Measurements from ENCODE around the gene PDE6B. TPM values are rescaled to one million over a fixed set of nuclear protein-coding genes. Genes with fewer than 3 reads are reported as not detected.
"Not testable (repeated sequence)": the region's sequence is repeated elsewhere in the genome, so short reads cannot be mapped to it uniquely, and the experiment has no call there.

PDE6B gene
- total RNA-seq, 1 donor from 2014 or later: 1.7 TPM

- DNase-seq (ENCODE audit: missing footprints) (peak; percentile 83), ATAC-seq (peak; percentile 52)
- intact Hi-C loops (cut with DNase I): no loop called here
Measured at GRCh38 chr4:663438-664428, 38.4 kb downstream of the PDE6B start.

- intact Hi-C loops (cut with DNase I): no loop called here
- DNase-seq (ENCODE audit: missing footprints) (peak; percentile 37), ATAC-seq (no peak)
Measured at GRCh38 chr4:664713-665231, 39.4 kb downstream of the PDE6B start.

GRCh38 chr4:665381-665750 is 40.0 kb downstream of the PDE6B start:
- DNase-seq (ENCODE audit: missing footprints) (peak; percentile 32), ATAC-seq (no peak)
- intact Hi-C loops (cut with DNase I): no loop called here

GRCh38 chr4:665751-666435 is 40.5 kb downstream of the PDE6B start:
- ATAC-seq (no peak), DNase-seq (ENCODE audit: missing footprints) (peak; percentile 40)
- intact Hi-C loops (cut with DNase I): no loop called here

DNA sequence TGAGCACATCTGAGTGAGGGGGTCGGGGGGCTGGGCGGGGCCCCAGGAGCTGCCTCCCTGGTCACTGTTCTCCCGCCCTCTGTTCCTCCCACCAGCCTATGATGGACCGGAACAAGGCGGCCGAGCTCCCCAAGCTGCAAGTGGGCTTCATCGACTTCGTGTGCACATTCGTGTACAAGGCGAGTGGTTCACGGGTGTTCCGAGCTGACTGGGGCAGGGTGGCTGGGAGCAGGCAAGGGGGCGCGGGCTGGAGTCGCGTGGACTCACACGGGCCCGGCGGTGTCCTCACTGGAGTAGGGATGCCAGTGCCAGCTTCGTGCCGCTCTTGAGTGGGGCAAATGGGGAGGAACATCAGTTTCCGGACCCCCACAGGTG is 41.0 kb downstream of the PDE6B start:
- ATAC-seq (no peak), DNase-seq (ENCODE audit: missing footprints) (peak; percentile 55)
- intact Hi-C loops (cut with DNase I): no loop called here

GRCh38 chr4:666822-667544 is 41.6 kb downstream of the PDE6B start:
- DNase-seq (ENCODE audit: missing footprints) (peak; percentile 47), ATAC-seq (no peak)
- intact Hi-C loops (cut with DNase I): no loop called here

- ATAC-seq (no peak), DNase-seq (ENCODE audit: missing footprints) (peak; percentile 46)
- intact Hi-C loops (cut with DNase I): no loop called here
Measured at GRCh38 chr4:667545-667925, 42.2 kb downstream of the PDE6B start.

DNA sequence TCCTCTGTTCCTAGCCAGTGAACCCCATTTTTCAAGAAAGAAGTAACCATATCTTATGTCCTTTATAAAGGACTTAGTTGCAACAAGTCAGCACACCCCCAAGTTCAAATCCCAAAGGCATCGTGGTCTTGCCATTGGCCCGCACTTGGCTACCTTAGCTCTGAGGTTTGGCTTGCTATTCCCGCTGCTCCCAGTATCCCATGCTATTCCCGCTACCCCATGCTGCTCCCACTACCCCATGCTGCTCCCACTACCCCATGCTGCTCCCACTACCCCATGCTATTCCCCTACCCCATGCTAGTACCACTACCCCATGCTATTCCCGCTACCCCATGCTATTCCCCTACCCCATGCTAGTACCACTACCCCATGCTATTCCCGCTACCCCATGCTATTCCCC is 42.8 kb downstream of the PDE6B start:
- ATAC-seq; intact Hi-C loops (cut with DNase I): not testable (repeated sequence)
- peak; percentile 37 for DNase-seq (ENCODE audit: missing footprints)

GRCh38 chr4:669806-670559 is 44.6 kb downstream of the PDE6B start:
- ATAC-seq; intact Hi-C loops (cut with DNase I): not testable (repeated sequence)
- peak; percentile 60 for DNase-seq (ENCODE audit: missing footprints)

GRCh38 chr4:671769-672168 is 46.4 kb downstream of the PDE6B start:
- DNase-seq (ENCODE audit: missing footprints): no peak
- ATAC-seq: no peak
- intact Hi-C loops (cut with DNase I): no loop called here

DNA sequence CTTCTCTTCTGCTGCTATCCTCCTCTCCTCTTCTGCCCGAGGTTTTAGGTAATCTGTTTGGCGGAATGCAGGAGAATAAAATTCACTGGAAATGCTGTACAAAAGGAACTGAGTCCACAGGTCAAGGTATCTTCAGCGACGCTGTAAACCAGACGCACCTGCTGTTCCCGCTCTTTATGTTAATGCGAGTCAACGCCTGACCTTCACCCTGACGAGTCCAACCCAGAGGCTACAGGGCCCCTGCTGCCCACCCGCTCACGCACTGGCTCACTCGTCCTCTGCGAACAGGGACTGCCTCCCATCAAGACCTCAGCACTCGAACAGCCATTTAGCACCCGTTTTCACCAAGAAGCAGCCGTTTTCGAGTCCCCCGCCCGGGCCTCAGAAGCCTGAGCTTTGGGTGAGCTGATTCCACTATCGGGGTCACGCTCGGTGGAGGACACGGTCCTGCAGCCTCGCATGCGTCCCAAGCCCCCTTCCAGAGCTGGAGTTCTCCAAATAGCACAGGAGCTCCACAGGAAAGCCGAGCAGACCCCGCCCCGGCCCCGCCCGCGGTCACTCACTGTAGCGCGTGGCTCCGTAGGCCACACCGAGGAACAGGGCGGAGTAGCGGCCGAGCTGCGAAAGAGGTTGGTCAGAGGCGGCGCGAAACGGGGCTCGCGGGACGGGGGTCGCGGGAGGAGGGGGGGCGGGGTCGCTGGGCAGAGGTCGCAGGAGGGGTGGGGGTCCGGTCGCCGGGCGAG is 48.1 kb downstream of the PDE6B start:
- ATAC-seq (peak; percentile 12), DNase-seq (ENCODE audit: missing footprints) (peak; percentile 87)
- intact Hi-C loops (cut with DNase I): no loop called here

GRCh38 chr4:674172-675035 is 49.0 kb downstream of the PDE6B start, which contains the start of the genes ATP5ME and MYL5:
Gene ATP5ME (minus strand): TSS chr4:674276. CDS start chr4:674247, 29 bp downstream.
Gene MYL5 (plus strand): TSS chr4:674542. CDS start chr4:678027, 3,485 bp downstream.
- peak; percentile 99 for DNase-seq (ENCODE audit: missing footprints)
- ATAC-seq: peak; percentile 93
- intact Hi-C loops (cut with DNase I): no loop called here

DNA sequence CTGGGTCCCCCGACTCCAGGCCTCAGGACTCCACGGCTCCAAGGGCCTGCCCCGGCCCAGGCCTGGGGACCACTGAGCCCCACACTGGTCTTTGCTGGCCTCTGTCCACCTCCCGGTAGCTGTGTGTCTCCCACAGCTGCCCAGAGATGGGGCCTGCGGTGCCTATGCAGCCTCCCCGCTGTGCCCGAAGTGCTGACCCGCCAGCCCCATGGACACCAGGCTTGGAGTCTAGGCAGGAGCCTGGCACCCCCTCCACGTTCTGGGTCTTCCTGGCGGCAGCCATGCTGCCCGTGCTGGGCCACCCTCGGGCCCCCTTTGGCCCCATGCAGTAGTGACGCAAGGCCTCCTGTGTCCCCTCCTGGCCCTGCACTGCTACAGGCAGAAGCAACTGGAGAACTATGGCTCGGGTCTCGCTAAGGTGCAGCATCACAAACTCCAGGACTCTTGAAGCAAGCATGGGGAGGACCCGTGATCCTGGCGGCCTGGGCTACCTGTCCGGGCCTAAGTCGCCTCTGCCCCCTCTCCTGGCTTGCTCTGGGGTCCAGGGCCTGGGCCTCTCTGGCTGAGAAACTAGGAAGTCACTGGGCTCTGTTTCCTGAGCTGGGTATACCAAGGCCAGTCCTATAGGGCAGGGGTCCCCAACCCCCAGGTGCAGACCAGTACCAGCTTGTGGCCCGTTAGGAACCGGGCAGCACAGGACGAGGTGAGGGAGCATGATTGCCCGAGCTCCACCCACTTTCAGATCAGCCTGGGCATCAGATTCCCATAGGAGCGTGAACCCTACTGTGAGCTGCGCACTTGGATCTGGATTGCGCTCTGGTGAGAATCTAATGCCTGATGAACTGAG is 49.9 kb downstream of the PDE6B start:
- peak; percentile 11 for ATAC-seq
- intact Hi-C loops (cut with DNase I): no loop called here
- DNase-seq (ENCODE audit: missing footprints): peak; percentile 50

DNA sequence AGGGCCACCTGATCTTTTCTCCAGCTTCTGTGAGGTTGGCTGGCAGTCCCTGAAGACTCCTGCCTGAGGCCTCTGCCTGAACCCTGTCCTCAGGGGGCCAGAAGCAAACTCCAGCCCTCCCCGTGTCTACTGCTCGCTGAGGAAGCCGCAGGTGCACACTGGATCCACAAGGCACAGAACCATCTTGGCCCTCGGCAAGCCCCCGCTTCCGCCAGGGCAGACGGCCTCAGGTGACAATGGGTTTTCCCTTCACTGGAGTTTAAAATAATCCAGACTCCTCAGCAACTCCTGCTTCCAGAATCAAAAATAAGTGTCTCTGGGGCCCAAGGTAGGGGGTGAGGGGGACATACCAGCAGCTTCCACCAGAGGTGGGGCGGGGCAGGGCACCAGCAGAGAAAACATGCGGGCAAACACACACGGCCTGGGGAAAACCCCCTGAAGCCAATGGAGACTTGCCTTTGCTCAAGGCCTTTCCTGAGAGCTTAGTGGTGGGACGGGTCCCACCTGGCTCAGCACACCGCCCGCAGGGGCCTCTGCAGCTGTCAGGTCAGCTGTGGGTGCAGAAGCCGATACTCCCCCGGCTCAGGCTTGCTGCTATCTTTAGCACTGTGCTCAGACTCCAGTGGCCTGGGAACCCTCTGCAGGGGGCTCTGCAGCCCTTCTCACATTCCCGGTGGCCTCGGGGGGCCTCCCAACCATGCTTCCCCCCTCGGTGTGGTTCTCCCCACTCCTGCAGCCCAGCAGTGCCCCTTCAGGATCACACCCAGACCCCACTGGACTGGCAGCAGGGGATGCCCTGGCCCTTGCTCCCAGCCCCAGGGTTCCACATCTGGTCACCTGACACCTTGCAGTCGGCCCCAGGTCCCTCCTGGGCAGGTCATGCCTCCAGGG is 50.9 kb downstream of the PDE6B start:
- peak; percentile 65 for DNase-seq (ENCODE audit: missing footprints)
- no peak for ATAC-seq
- intact Hi-C loops (cut with DNase I): no loop called here

DNA sequence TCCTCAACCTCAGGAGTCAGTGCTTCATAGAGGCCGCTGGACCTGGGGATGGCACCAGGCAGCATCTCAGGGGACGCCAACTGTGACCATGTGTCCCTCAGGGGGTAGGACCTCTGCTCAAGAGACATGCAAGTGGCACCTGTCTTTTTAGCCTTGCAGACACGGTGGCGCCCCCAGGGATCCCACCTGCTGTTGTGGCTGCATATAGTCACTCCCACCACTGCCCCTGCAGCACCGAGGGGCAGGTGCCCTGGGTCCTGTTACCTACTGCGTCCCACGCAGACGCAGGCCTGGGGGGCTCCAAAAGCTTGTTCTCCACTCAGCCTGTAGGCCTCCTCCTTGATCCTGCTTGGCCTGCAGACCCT is 51.5 kb downstream of the PDE6B start:
- ATAC-seq: no peak
- intact Hi-C loops (cut with DNase I): no loop called here
- DNase-seq (ENCODE audit: missing footprints): peak; percentile 55

Data from Right ventricle myocardium inferior (tissue), 1 donor.